Ovary (tissue), 3 donors: ENCODE results near the gene NUDT7.

Experiments
- POLR2A ChIP-seq: fragments of 450-650 bp; IDR thresholded peaks from one replicate; pipeline ENCODE4 v1.6.1; 2017; ENCODE audit warnings: antibody characterized with exemption, mild to moderate bottlenecking, moderate library complexity
- TF ChIP-seq, protein P1 (sequence below), 3 donors: fragments of 450-650 bp in 2 of 3; fragments of 200-600 bp in 1 of 3; IDR thresholded peaks; one replicate each; pipeline versions ENCODE4 v1.5.1 to v1.8.0; 2016 to 2022; ENCODE audit warnings: antibody characterized with exemption in 3 of 3, mild to moderate bottlenecking in 1 of 3
- donor health status: DM: no; HTN: no; CAD: no.

DNA sequence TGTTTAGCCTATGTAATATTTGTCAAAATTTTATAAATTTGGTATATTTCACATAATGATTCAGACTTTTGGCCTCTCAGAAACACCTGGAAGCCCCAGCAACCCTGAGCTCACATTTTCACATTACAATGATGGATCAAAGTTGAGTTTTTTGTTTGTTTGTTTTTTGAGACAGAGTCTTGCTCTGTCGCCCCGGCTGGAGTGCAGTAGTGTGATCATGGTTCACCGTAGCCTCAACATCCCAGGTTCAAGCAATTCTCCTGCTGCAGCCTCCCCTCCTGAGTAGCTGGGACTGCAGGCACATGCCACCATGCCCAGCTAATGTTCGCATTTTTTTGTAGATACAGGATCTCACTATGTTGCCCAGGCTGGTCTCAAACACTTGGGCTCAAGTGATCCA, 55.4 kb downstream of the NUDT7 start:
- TF ChIP-seq POLR2A = no peak
- TF ChIP-seq, protein P1, sequence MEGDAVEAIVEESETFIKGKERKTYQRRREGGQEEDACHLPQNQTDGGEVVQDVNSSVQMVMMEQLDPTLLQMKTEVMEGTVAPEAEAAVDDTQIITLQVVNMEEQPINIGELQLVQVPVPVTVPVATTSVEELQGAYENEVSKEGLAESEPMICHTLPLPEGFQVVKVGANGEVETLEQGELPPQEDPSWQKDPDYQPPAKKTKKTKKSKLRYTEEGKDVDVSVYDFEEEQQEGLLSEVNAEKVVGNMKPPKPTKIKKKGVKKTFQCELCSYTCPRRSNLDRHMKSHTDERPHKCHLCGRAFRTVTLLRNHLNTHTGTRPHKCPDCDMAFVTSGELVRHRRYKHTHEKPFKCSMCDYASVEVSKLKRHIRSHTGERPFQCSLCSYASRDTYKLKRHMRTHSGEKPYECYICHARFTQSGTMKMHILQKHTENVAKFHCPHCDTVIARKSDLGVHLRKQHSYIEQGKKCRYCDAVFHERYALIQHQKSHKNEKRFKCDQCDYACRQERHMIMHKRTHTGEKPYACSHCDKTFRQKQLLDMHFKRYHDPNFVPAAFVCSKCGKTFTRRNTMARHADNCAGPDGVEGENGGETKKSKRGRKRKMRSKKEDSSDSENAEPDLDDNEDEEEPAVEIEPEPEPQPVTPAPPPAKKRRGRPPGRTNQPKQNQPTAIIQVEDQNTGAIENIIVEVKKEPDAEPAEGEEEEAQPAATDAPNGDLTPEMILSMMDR (IDR thresholded peaks at IDR 0.05) = no peak
